B cell (primary cell): ENCODE data around the gene TAPBP.

ENCODE experiments used
- EZH2 ChIP-seq: IDR thresholded peaks from 2 replicates; pipeline ENCODE4 v1.6.1; 2012; ENCODE audit warnings: borderline replicate concordance, low read depth, mild to moderate bottlenecking, moderate library complexity, low read length; ENCODE audit not compliant: insufficient read depth, poor library complexity, severe bottlenecking
- TF ChIP-seq, protein P1 (sequence below): fragments of 200-600 bp; IDR thresholded peaks from one replicate; pipeline ENCODE4 v1.8.0; 2022; ENCODE audit warnings: antibody characterized with exemption, mild to moderate bottlenecking

DNA sequence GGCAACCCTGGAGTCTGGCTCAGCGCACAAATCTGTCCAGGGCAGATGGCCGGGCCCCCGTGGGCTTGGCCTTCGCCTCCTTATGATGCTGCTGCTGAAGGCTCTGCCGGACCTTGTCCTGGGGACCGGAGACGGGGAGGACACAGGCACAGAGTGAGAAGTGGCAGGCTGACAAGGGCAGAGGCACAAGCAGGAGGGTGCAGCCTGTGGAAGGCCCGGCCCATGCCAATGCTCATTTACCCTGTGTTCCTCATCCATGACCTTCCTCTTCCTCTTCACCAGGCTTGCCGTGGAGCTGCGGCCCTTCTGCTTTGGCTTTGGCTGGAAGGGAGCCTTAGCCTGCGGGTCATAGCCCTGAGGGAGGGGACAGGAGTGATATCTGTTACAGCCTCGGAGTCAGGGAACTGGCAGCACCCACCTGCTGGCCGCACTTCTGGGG lies 34.6 kb downstream of the TAPBP start:
- no peak for TF ChIP-seq EZH2
- TF ChIP-seq, protein P1, sequence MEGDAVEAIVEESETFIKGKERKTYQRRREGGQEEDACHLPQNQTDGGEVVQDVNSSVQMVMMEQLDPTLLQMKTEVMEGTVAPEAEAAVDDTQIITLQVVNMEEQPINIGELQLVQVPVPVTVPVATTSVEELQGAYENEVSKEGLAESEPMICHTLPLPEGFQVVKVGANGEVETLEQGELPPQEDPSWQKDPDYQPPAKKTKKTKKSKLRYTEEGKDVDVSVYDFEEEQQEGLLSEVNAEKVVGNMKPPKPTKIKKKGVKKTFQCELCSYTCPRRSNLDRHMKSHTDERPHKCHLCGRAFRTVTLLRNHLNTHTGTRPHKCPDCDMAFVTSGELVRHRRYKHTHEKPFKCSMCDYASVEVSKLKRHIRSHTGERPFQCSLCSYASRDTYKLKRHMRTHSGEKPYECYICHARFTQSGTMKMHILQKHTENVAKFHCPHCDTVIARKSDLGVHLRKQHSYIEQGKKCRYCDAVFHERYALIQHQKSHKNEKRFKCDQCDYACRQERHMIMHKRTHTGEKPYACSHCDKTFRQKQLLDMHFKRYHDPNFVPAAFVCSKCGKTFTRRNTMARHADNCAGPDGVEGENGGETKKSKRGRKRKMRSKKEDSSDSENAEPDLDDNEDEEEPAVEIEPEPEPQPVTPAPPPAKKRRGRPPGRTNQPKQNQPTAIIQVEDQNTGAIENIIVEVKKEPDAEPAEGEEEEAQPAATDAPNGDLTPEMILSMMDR = no peak
